ENCODE data around the gene CDCA8. TPM values are rescaled to one million over a fixed set of nuclear protein-coding genes. Genes with fewer than 3 reads are reported as not detected.
A peak's percentile ranks its signal among the peaks of the same experiment; 100 is the strongest.

The CDCA8 gene
- 41.2 TPM in 2 replicates for total RNA-seq

DNA sequence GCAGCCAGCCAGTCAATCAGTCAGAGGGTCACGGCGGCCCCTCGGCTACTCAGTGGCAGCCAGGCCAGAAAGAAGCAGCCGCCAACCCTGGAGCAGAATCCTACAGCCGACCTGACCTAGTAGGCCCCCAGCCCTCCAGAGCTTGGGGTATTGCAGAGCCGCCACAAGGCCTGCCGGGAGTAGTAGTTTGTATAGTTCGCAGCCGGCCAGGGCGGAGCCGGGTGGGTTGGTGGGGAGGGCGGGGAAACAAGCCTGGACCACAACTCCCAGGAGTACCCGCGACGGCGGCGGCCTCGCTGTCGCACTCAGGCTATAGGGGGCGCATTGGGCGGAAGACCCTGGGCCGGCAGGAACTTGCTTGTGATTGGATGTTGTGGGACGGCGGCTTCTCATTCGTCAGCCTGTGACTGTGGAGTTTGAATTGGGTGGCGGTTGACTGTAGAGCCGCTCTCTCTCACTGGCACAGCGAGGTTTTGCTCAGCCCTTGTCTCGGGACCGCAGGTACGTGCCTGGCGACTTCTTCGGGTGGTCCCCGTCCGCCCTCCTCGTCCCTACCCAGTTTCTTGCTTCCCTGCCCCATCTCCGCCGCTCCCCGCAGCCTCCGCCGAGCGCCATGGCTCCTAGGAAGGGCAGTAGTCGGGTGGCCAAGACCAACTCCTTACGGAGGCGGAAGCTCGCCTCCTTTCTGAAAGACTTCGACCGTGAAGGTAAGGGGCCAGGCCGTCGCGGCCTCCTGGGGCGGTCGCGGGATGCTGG, at the start of gene CDCA8:
Gene CDCA8, plus strand, starts transcription at position 439 of the 756 bp plus-strand sequence. Its CDS starts 175 bp downstream, at position 614.
- Mint-ChIP-seq H3K27me3 (ENCODE audit: low read depth) (no peaks in the 10 kb centered on the region), H3K4me3 (ENCODE audit: low read depth) (peak within 1 kb of the TSS; percentile 94), H3K27ac (peak within 1 kb of the TSS; percentile 87), H3K9me3 (no peaks in the 10 kb centered on the region), H3K36me3 (ENCODE audit: low read depth) (peaks cover 51% of the 10 kb centered on the region), H3K4me1 (ENCODE audit: low read depth) (peaks cover 37% of the 10 kb centered on the region)
- DNase-seq (ENCODE audit: low spot score): peak; percentile 99
- intact Hi-C loops (cut with micrococcal nuclease): loop anchor here (5.0 kb wide), 2 partner anchors 215 to 300 kb away; partner anchors contain the start of gene SF3A3

- Mint-ChIP-seq H3K36me3 (ENCODE audit: low read depth) (no peaks in the 10 kb centered on the region), H3K4me3 (ENCODE audit: low read depth) (no peak overlapping the region), H3K27ac (no peak overlapping the region), H3K27me3 (ENCODE audit: low read depth) (peaks cover 3% of the 10 kb centered on the region), H3K4me1 (ENCODE audit: low read depth) (no peaks in the 10 kb centered on the region), H3K9me3 (no peaks in the 10 kb centered on the region)
- no peak for DNase-seq (ENCODE audit: low spot score)
- intact Hi-C loops (cut with micrococcal nuclease): no loop called here
Observed at GRCh38 chr1:37647281-37647680, 45.0 kb upstream of the CDCA8 start.

DNA sequence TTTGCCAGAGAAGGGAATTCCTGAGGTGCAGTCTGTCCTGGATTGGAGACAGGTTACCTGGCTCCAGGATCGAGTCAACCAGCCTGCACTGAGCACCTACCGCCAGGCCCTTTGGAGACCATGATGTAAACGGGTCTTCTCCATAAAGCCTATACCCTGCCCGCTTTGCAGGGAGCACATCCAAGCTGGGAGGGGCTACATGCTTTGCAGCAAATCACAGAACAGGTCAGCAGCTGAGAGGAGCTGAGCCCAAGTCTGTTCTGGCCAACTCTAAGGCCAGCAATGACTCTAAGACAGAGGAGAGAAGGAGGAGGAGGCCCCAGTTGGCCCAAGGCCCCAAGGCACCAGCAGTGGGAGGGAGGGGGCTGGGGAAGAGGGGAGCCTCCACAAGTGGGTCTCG, 42.1 kb upstream of the CDCA8 start:
- no peak overlapping the region for H3K27ac Mint-ChIP-seq

GRCh38 chr1:37650721-37651120, 41.6 kb upstream of the CDCA8 start:
- Mint-ChIP-seq H3K27ac (no peak overlapping the region), H3K36me3 (ENCODE audit: low read depth) (no peaks in the 10 kb centered on the region), H3K4me3 (ENCODE audit: low read depth) (no peak overlapping the region), H3K9me3 (no peaks in the 10 kb centered on the region), H3K4me1 (ENCODE audit: low read depth) (no peaks in the 10 kb centered on the region), H3K27me3 (ENCODE audit: low read depth) (no peaks in the 10 kb centered on the region)
- intact Hi-C loops (cut with micrococcal nuclease): no loop called here
- DNase-seq (ENCODE audit: low spot score): no peak

More for the DNA sequence above, 42.1 kb upstream of the CDCA8 start:
- intact Hi-C loops (cut with micrococcal nuclease): no loop called here
- DNase-seq (ENCODE audit: low spot score): no peak
- no peaks in the 10 kb centered on the region for H3K4me1 Mint-ChIP-seq (ENCODE audit: low read depth)
- H3K36me3 Mint-ChIP-seq (ENCODE audit: low read depth): no peaks in the 10 kb centered on the region
- no peaks in the 10 kb centered on the region for H3K27me3 Mint-ChIP-seq (ENCODE audit: low read depth)
- no peaks in the 10 kb centered on the region for H3K9me3 Mint-ChIP-seq
- H3K4me3 Mint-ChIP-seq (ENCODE audit: low read depth): no peak overlapping the region

DNA sequence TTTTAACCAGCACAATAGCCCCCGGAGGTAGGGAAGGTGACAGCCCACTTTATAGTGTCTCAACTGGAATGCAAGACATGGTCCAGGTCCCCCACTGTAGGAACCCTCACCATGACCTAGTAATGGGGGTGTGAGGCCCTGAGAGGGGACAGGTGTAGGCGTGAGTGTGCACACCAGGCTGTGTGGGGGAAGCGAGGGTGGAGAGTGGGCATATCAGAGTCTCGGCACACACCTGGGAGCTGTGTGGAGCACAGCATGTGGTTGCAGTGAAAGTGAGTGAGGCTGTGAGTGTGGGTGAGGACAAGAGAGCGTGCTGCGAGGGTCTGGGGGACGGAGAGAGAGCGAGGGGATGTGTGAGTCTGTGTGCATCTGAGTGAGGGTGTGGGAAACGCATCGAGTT, 40.5 kb upstream of the CDCA8 start:
- no peaks in the 10 kb centered on the region for H3K4me1 Mint-ChIP-seq (ENCODE audit: low read depth)
- intact Hi-C loops (cut with micrococcal nuclease): no loop called here
- H3K27ac Mint-ChIP-seq: no peak overlapping the region
- H3K36me3 Mint-ChIP-seq (ENCODE audit: low read depth): no peaks in the 10 kb centered on the region
- H3K4me3 Mint-ChIP-seq (ENCODE audit: low read depth): no peak overlapping the region
- no peaks in the 10 kb centered on the region for H3K9me3 Mint-ChIP-seq
- DNase-seq (ENCODE audit: low spot score): no peak
- no peaks in the 10 kb centered on the region for H3K27me3 Mint-ChIP-seq (ENCODE audit: low read depth)

- Mint-ChIP-seq H3K9me3 (no peaks in the 10 kb centered on the region), H3K27ac (no peak overlapping the region), H3K27me3 (ENCODE audit: low read depth) (no peaks in the 10 kb centered on the region), H3K4me3 (ENCODE audit: low read depth) (no peak overlapping the region), H3K36me3 (ENCODE audit: low read depth) (no peaks in the 10 kb centered on the region), H3K4me1 (ENCODE audit: low read depth) (no peaks in the 10 kb centered on the region)
- no peak for DNase-seq (ENCODE audit: low spot score)
- intact Hi-C loops (cut with micrococcal nuclease): no loop called here
Observed at GRCh38 chr1:37652976-37653375, 39.3 kb upstream of the CDCA8 start.

- H3K36me3 Mint-ChIP-seq (ENCODE audit: low read depth): no peaks in the 10 kb centered on the region
- intact Hi-C loops (cut with micrococcal nuclease): no loop called here
- DNase-seq (ENCODE audit: low spot score): no peak
- H3K27me3 Mint-ChIP-seq (ENCODE audit: low read depth): no peaks in the 10 kb centered on the region
- no peaks in the 10 kb centered on the region for H3K4me1 Mint-ChIP-seq (ENCODE audit: low read depth)
- H3K9me3 Mint-ChIP-seq: no peaks in the 10 kb centered on the region
- no peak overlapping the region for H3K4me3 Mint-ChIP-seq (ENCODE audit: low read depth)
- H3K27ac Mint-ChIP-seq: no peak overlapping the region
Observed at GRCh38 chr1:37653906-37654305, 38.4 kb upstream of the CDCA8 start.

DNA sequence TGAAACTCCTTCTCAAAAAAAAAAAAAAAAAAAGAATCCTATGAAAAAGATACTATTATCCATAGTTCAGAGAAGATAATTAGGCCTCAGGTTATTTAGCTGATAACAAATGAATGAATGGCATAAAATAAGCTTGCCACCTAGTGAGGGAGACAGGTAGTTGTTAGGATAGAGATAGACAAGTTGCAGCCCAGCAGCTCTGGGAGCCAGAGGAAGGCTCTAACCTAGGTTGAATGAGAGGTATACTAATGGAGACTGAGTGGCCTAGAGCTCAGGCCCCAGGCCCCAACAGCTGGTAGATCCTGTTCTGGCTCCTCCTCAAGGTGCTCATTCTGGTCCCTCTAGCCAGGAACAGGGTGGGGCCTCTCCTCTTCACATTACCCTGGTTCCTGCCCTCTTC, 37.0 kb upstream of the CDCA8 start:
- Mint-ChIP-seq H3K9me3 (no peaks in the 10 kb centered on the region), H3K27me3 (ENCODE audit: low read depth) (peaks cover 3% of the 10 kb centered on the region), H3K4me1 (ENCODE audit: low read depth) (no peaks in the 10 kb centered on the region), H3K27ac (no peak overlapping the region), H3K36me3 (ENCODE audit: low read depth) (no peaks in the 10 kb centered on the region), H3K4me3 (ENCODE audit: low read depth) (no peak overlapping the region)
- no peak for DNase-seq (ENCODE audit: low spot score)
- intact Hi-C loops (cut with micrococcal nuclease): no loop called here

DNA sequence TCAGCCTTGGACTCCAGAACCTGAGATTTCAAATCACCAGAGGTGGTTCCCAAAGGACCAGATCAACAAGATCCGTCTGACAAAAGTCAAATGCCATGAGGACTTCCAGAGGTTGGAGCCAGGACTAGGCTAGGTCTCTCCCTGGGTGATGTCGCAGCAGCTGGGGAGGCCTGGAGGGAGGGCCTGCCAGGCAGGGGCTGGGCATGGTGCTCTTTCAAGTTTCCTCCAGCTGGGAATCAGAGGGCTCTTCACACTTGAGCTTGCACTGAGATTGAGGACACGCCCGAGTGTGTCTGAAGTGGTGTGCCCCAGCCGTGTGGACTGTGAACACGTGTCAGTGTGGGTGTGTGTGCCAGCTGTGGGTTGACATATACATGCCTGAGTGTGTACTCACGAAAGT, 36.3 kb upstream of the CDCA8 start:
- no peak overlapping the region for H3K4me3 Mint-ChIP-seq (ENCODE audit: low read depth)
- H3K4me1 Mint-ChIP-seq (ENCODE audit: low read depth): no peaks in the 10 kb centered on the region
- no peaks in the 10 kb centered on the region for H3K36me3 Mint-ChIP-seq (ENCODE audit: low read depth)
- no peak for DNase-seq (ENCODE audit: low spot score)
- peaks cover 4% of the 10 kb centered on the region for H3K27me3 Mint-ChIP-seq (ENCODE audit: low read depth)
- no peaks in the 10 kb centered on the region for H3K9me3 Mint-ChIP-seq
- H3K27ac Mint-ChIP-seq: no peak overlapping the region
- intact Hi-C loops (cut with micrococcal nuclease): no loop called here

- H3K9me3 Mint-ChIP-seq: no peaks in the 10 kb centered on the region
- DNase-seq (ENCODE audit: low spot score): no peak
- no peak overlapping the region for H3K27ac Mint-ChIP-seq
- H3K36me3 Mint-ChIP-seq (ENCODE audit: low read depth): no peaks in the 10 kb centered on the region
- H3K4me3 Mint-ChIP-seq (ENCODE audit: low read depth): no peak overlapping the region
- no peaks in the 10 kb centered on the region for H3K4me1 Mint-ChIP-seq (ENCODE audit: low read depth)
- intact Hi-C loops (cut with micrococcal nuclease): no loop called here
- H3K27me3 Mint-ChIP-seq (ENCODE audit: low read depth): peaks cover 4% of the 10 kb centered on the region
Observed at GRCh38 chr1:37656881-37657280, 35.4 kb upstream of the CDCA8 start.

- no peaks in the 10 kb centered on the region for H3K9me3 Mint-ChIP-seq
- intact Hi-C loops (cut with micrococcal nuclease): no loop called here
- no peak overlapping the region for H3K27ac Mint-ChIP-seq
- no peaks in the 10 kb centered on the region for H3K36me3 Mint-ChIP-seq (ENCODE audit: low read depth)
- H3K4me1 Mint-ChIP-seq (ENCODE audit: low read depth): no peaks in the 10 kb centered on the region
- no peak overlapping the region for H3K4me3 Mint-ChIP-seq (ENCODE audit: low read depth)
- no peak for DNase-seq (ENCODE audit: low spot score)
- H3K27me3 Mint-ChIP-seq (ENCODE audit: low read depth): peaks cover 4% of the 10 kb centered on the region
Observed at GRCh38 chr1:37657620-37658412, 34.5 kb upstream of the CDCA8 start.

DNA sequence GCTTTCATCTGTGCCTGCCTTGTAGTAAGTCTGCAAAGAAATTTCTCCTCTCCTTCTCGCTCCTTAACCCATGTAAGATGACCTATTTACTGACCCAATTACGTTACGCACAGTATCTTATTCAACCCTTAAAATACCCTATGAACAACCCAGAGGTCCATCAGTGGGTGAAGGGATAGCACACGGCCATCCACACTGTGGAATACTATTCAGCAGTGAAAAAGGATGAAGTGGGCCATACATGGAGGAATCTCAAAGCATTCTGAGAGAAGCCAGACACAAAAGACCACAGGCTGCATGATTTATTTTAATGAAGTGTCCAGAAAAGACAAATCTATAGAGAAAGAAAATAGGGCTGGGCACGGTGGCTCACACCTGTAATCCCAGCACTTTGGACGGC, 33.8 kb upstream of the CDCA8 start:
- no peak overlapping the region for H3K4me3 Mint-ChIP-seq (ENCODE audit: low read depth)
- H3K27me3 Mint-ChIP-seq (ENCODE audit: low read depth): peaks cover 4% of the 10 kb centered on the region
- no peak for DNase-seq (ENCODE audit: low spot score)
- intact Hi-C loops (cut with micrococcal nuclease): no loop called here
- no peak overlapping the region for H3K27ac Mint-ChIP-seq
- no peaks in the 10 kb centered on the region for H3K9me3 Mint-ChIP-seq
- no peaks in the 10 kb centered on the region for H3K4me1 Mint-ChIP-seq (ENCODE audit: low read depth)
- H3K36me3 Mint-ChIP-seq (ENCODE audit: low read depth): no peaks in the 10 kb centered on the region

DNA sequence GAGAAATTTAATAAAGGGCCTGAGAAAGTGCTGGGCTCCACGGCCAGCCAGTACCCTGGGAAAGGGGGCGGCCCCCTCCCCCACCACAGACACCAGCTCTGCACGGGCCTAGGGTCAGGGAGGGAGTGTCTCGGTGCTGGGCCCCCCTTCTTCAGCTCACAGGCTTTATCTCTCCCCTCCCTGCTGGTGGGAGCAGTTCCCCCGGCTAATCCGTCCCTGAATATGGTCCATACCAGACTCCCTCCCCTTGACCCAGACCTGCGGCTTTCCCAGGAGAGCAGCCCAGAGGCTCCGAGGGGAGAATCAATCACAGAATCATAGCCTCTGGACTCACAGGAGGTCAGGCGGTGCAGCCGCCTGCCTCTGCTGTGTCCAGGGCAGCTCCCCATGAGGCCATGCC, 31.7 kb upstream of the CDCA8 start:
- H3K36me3 Mint-ChIP-seq (ENCODE audit: low read depth): no peaks in the 10 kb centered on the region
- no peak overlapping the region for H3K4me3 Mint-ChIP-seq (ENCODE audit: low read depth)
- H3K27ac Mint-ChIP-seq: no peak overlapping the region
- H3K9me3 Mint-ChIP-seq: no peaks in the 10 kb centered on the region
- intact Hi-C loops (cut with micrococcal nuclease): no loop called here
- DNase-seq (ENCODE audit: low spot score): no peak
- H3K4me1 Mint-ChIP-seq (ENCODE audit: low read depth): no peaks in the 10 kb centered on the region
- H3K27me3 Mint-ChIP-seq (ENCODE audit: low read depth): peaks cover 4% of the 10 kb centered on the region
